Skeletal muscle satellite cell (primary cell): ENCODE results near the gene TYW1B.
"Not testable (repeated sequence)": the region's sequence is repeated elsewhere in the genome, so short reads cannot be mapped to it uniquely, and the experiment has no call there.

ENCODE experiments used
- H3K27me3 ChIP-seq: 2 replicates; pipeline ENCODE4 v1.7.0; 2013; ENCODE audit warnings: low read length; ENCODE audit not compliant: control insufficient read depth, insufficient read depth
- H3K36me3 ChIP-seq: 2 replicates; pipeline ENCODE4 v1.7.0; 2013; ENCODE audit warnings: mild to moderate bottlenecking, control low read depth, low read length; ENCODE audit not compliant: insufficient read depth
- H3K4me1 ChIP-seq: 2 replicates; pipeline ENCODE4 v1.7.0; 2013; ENCODE audit warnings: low read length; ENCODE audit not compliant: control insufficient read depth, insufficient read depth
- H3K4me2 ChIP-seq: 2 replicates; pipeline ENCODE4 v1.7.0; 2013; ENCODE audit warnings: mild to moderate bottlenecking, low read length
- H3K4me3 ChIP-seq: 2 replicates; pipeline ENCODE4 v1.7.0; 2013; ENCODE audit warnings: low read length
- H3K9ac ChIP-seq: 2 replicates; pipeline ENCODE4 v1.7.0; 2013; ENCODE audit warnings: mild to moderate bottlenecking, low read depth, low read length, moderate library complexity
- H3K9me3 ChIP-seq: replicated peaks from 2 replicates; pipeline ENCODE4 v1.7.0; 2013; ENCODE audit warnings: mild to moderate bottlenecking, control low read depth, low read length

Gene TYW1B

GRCh38 chr7:72681211-72681610, 146.8 kb downstream of the TYW1B start:
- not testable (repeated sequence) for H3K4me2 ChIP-seq, H3K4me3 ChIP-seq, H3K9ac ChIP-seq, H3K36me3 ChIP-seq, H3K27me3 ChIP-seq, H3K9me3 ChIP-seq
- peaks cover 26% of the 10 kb centered on the region for H3K4me1 ChIP-seq

DNA sequence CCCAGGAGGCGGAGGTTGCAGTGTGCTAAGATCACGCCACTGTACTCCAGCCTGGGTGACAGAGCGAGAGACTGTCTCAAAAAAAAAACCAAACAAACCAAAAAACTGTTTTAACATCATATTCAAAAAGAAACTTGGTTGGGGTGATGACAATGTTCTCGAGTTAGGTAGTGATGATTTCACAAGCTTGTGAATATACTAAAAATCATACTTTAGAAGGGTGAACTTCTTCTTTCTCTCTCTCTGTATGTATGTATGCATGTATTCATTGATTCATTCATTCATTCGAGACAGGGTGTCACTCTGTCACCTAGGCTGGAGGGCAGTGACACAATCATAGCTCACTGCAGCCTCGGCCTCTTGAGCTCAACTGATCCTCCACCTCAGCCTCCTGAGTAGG, 151.1 kb downstream of the TYW1B start:
- H3K4me3 ChIP-seq, H3K4me1 ChIP-seq, H3K36me3 ChIP-seq, H3K9me3 ChIP-seq, H3K27me3 ChIP-seq, H3K9ac ChIP-seq, H3K4me2 ChIP-seq: not testable (repeated sequence)

- H3K4me1 ChIP-seq, H3K36me3 ChIP-seq, H3K27me3 ChIP-seq, H3K9me3 ChIP-seq, H3K9ac ChIP-seq, H3K4me3 ChIP-seq, H3K4me2 ChIP-seq: not testable (repeated sequence)
These were observed 151.8 kb downstream of the TYW1B start for GRCh38 chr7:72676086-72676690.

GRCh38 chr7:72675686-72676085, 152.3 kb downstream of the TYW1B start:
- not testable (repeated sequence) for H3K4me2 ChIP-seq, H3K27me3 ChIP-seq

GRCh38 chr7:72674394-72674793, 153.6 kb downstream of the TYW1B start:
- H3K4me3 ChIP-seq: no peak overlapping the region
- no peaks in the 10 kb centered on the region for H3K27me3 ChIP-seq
- no peak overlapping the region for H3K9ac ChIP-seq
- no peaks in the 10 kb centered on the region for H3K9me3 ChIP-seq
- peaks cover 3% of the 10 kb centered on the region for H3K4me1 ChIP-seq
- no peak overlapping the region for H3K4me2 ChIP-seq
- H3K36me3 ChIP-seq: no peaks in the 10 kb centered on the region

More at GRCh38 chr7:72675686-72676085, 152.3 kb downstream of the TYW1B start:
- not testable (repeated sequence) for H3K4me3 ChIP-seq, H3K4me1 ChIP-seq, H3K36me3 ChIP-seq, H3K9me3 ChIP-seq, H3K9ac ChIP-seq

DNA sequence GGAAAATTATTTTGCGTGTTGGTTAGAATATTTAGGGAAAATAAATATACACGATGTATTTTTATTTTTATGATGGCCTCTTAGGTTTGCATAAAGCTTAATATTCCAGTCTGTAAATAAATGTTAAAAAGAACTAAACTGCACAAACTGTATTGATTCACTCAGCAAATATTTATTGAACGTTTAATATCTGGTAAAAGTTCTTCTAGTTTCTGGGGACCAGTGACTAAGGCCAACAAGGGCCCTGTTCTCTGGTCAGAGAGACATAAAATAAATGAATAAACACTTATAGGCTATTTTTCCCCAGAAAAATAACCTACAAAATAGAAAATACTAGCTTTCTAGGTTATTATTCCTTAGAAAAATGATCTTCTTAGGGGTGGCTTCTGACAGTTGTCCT, 157.2 kb downstream of the TYW1B start:
- H3K9ac ChIP-seq, H3K4me1 ChIP-seq, H3K9me3 ChIP-seq, H3K36me3 ChIP-seq, H3K27me3 ChIP-seq, H3K4me3 ChIP-seq, H3K4me2 ChIP-seq: not testable (repeated sequence)

GRCh38 chr7:72668435-72668834, 159.6 kb downstream of the TYW1B start:
- not testable (repeated sequence) for H3K4me1 ChIP-seq, H3K27me3 ChIP-seq, H3K4me2 ChIP-seq, H3K9ac ChIP-seq, H3K4me3 ChIP-seq, H3K9me3 ChIP-seq, H3K36me3 ChIP-seq

GRCh38 chr7:72667049-72667448, 161.0 kb downstream of the TYW1B start:
- not testable (repeated sequence) for H3K4me3 ChIP-seq, H3K9me3 ChIP-seq, H3K4me2 ChIP-seq, H3K4me1 ChIP-seq, H3K9ac ChIP-seq, H3K27me3 ChIP-seq, H3K36me3 ChIP-seq

GRCh38 chr7:72648574-72648973, 179.4 kb downstream of the TYW1B start:
- not testable (repeated sequence) for H3K9ac ChIP-seq, H3K27me3 ChIP-seq, H3K4me2 ChIP-seq, H3K36me3 ChIP-seq, H3K4me3 ChIP-seq, H3K9me3 ChIP-seq, H3K4me1 ChIP-seq

DNA sequence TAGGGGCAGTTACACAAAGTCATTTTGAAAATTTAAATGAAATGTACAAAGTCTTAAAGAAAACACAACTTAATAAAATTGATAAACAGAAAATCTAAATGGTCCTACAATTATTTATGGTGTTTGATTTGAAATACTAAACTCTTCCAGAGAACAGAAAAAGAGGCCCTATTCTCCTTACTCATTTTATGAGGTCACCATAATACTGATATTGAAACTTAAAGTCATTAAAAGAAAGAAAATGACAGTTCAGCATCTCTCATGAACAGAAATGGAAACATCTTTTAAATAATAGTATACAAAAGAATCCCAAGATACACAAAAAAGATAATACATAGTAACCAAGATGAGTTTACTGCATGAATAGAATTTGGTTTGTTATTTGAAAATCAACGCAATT, 184.3 kb downstream of the TYW1B start:
- H3K4me3 ChIP-seq, H3K36me3 ChIP-seq, H3K9ac ChIP-seq, H3K27me3 ChIP-seq, H3K4me2 ChIP-seq, H3K4me1 ChIP-seq, H3K9me3 ChIP-seq: not testable (repeated sequence)

- not testable (repeated sequence) for H3K27me3 ChIP-seq, H3K4me3 ChIP-seq, H3K9me3 ChIP-seq, H3K36me3 ChIP-seq, H3K4me1 ChIP-seq, H3K9ac ChIP-seq, H3K4me2 ChIP-seq
These were observed 186.3 kb downstream of the TYW1B start for GRCh38 chr7:72641485-72642248.

- not testable (repeated sequence) for H3K36me3 ChIP-seq, H3K9me3 ChIP-seq, H3K9ac ChIP-seq, H3K27me3 ChIP-seq, H3K4me3 ChIP-seq, H3K4me2 ChIP-seq, H3K4me1 ChIP-seq
These were observed 187.3 kb downstream of the TYW1B start for GRCh38 chr7:72640740-72641139.
